Measurements from ENCODE around the gene TXNIP.

TXNIP gene

GRCh38 chr1:146012703-146013558, 16.6 kb upstream of the TXNIP start:
- peak in 1 of 2 donors; percentile 54 for DNase-seq (ENCODE audit: low read depth in 2 of 2)

GRCh38 chr1:146010126-146010738, 13.9 kb upstream of the TXNIP start:
- no peak for DNase-seq (ENCODE audit: low read depth in 2 of 2)

GRCh38 chr1:146007489-146008133, 11.2 kb upstream of the TXNIP start:
- DNase-seq (ENCODE audit: low read depth in 2 of 2), result no peak

- DNase-seq (ENCODE audit: low read depth in 2 of 2), result no peak
Measured at GRCh38 chr1:146001709-146002108, 5.3 kb upstream of the TXNIP start.

GRCh38 chr1:145999321-146000024, 3.1 kb upstream of the TXNIP start:
- no peak for DNase-seq (ENCODE audit: low read depth in 2 of 2)

GRCh38 chr1:145997718-145998023, 1.3 kb upstream of the TXNIP start:
- DNase-seq (ENCODE audit: low read depth in 2 of 2), result no peak

- DNase-seq (ENCODE audit: low read depth in 2 of 2), result peak in 1 of 2 donors; percentile 36
Measured at GRCh38 chr1:145997016-145997717, 788 bp upstream of the TXNIP start.

GRCh38 chr1:145995964-145996432, 381 bp downstream of the TXNIP start:
- DNase-seq (ENCODE audit: low read depth in 2 of 2), result no peak

GRCh38 chr1:145995148-145995881, 1.1 kb downstream of the TXNIP start:
- DNase-seq (ENCODE audit: low read depth in 2 of 2), result no peak

- DNase-seq (ENCODE audit: low read depth in 2 of 2), result no peak
Measured at GRCh38 chr1:145994391-145995120, 1.8 kb downstream of the TXNIP start.

GRCh38 chr1:145993618-145994390, 2.6 kb downstream of the TXNIP start:
- DNase-seq (ENCODE audit: low read depth in 2 of 2), result no peak

- no peak for DNase-seq (ENCODE audit: low read depth in 2 of 2)
Measured at GRCh38 chr1:145992958-145993617, 3.3 kb downstream of the TXNIP start.

- DNase-seq (ENCODE audit: low read depth in 2 of 2), result no peak
Measured at GRCh38 chr1:145992502-145992936, 3.9 kb downstream of the TXNIP start.

GRCh38 chr1:145991735-145992412, 4.5 kb downstream of the TXNIP start:
- no peak for DNase-seq (ENCODE audit: low read depth in 2 of 2)

- no peak for DNase-seq (ENCODE audit: low read depth in 2 of 2)
Measured at GRCh38 chr1:145990249-145990855, 6.0 kb downstream of the TXNIP start.

- DNase-seq (ENCODE audit: low read depth in 2 of 2), result no peak
Measured at GRCh38 chr1:145988773-145989172, 7.6 kb downstream of the TXNIP start.

GRCh38 chr1:145987926-145988325, 8.5 kb downstream of the TXNIP start:
- no peak for DNase-seq (ENCODE audit: low read depth in 2 of 2)

- no peak for DNase-seq (ENCODE audit: low read depth in 2 of 2)
Measured at GRCh38 chr1:145986551-145986950, 9.8 kb downstream of the TXNIP start.

Measured in stimulated activated CD4-positive, alpha-beta T cell treated with anti-CD3 and anti-CD28 coated beads, Interleukin-1b, Interleukin-23, amount 100 ng/mL, for 4 hours (primary cell).